Gastrocnemius medialis (tissue), 4 donors: Measurements from ENCODE around the gene GMPS.

Experiments
- POLR2A ChIP-seq, 2 donors: fragments of 450-650 bp; IDR thresholded peaks; one replicate each; pipeline ENCODE4 v1.6.1; 2017; ENCODE audit warnings: antibody characterized with exemption in 2 of 2, mild to moderate bottlenecking in 2 of 2, moderate library complexity in 2 of 2
- TF ChIP-seq, protein P1 (sequence below), 5 experiments: fragments of 450-650 bp in 3 of 5; fragments of 200-600 bp in 2 of 5; sonication (generic) in 2 of 5; IDR thresholded peaks in 4 of 5; conservative IDR thresholded peaks in 1 of 5; 1 replicate in 4 of 5; 2 replicates in 1 of 5; pipeline ENCODE4 v1.5.1; 2016 to 2019; ENCODE audit warnings: antibody characterized with exemption in 5 of 5, mild to moderate bottlenecking in 3 of 5, moderate library complexity in 3 of 5

DNA sequence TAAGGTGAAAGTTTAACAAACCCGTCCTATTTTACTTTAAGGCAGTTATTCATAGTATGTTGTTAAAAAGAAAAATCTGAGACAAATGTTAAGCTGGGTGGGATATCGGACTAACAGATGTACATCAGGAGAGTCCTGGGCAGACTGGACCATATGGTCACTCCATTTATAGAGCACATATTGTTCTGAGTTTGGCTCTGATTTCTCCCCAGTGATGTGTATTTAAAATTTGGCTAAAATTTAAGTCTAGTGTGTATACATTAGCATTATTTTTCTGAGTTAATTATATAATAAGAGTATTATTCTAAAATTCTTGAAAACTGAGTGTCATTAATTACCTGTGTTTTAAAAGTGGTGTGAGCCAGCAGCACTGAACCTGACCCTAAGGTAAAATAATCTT lies 6.1 kb downstream of the GMPS start:
- TF ChIP-seq, protein P1, sequence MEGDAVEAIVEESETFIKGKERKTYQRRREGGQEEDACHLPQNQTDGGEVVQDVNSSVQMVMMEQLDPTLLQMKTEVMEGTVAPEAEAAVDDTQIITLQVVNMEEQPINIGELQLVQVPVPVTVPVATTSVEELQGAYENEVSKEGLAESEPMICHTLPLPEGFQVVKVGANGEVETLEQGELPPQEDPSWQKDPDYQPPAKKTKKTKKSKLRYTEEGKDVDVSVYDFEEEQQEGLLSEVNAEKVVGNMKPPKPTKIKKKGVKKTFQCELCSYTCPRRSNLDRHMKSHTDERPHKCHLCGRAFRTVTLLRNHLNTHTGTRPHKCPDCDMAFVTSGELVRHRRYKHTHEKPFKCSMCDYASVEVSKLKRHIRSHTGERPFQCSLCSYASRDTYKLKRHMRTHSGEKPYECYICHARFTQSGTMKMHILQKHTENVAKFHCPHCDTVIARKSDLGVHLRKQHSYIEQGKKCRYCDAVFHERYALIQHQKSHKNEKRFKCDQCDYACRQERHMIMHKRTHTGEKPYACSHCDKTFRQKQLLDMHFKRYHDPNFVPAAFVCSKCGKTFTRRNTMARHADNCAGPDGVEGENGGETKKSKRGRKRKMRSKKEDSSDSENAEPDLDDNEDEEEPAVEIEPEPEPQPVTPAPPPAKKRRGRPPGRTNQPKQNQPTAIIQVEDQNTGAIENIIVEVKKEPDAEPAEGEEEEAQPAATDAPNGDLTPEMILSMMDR (IDR thresholded peaks at IDR 0.05 in 4 of 5, conservative IDR thresholded peaks at IDR 0.05 in 1 of 5): no peak
- no peak for TF ChIP-seq POLR2A (IDR thresholded peaks at IDR 0.05)
